GM21447 (cell line): ENCODE measurements around the gene ARHGAP28.
"Not testable (repeated sequence)": the region's sequence is repeated elsewhere in the genome, so short reads cannot be mapped to it uniquely, and the experiment has no call there.

Experiments
- ATAC-seq: cut with Tn5 transposase; IDR thresholded peaks from one replicate; pipeline ENCODE4 v1.9.1; 2021; ENCODE audit not compliant: unreplicated experiment

Gene ARHGAP28

GRCh38 chr18:6920099-6920955 lies 190.8 kb downstream of the ARHGAP28 start:
- no peak for ATAC-seq

- ATAC-seq: no peak
These were observed 192.1 kb downstream of the ARHGAP28 start for GRCh38 chr18:6921571-6921970.

GRCh38 chr18:6923220-6923619 lies 193.7 kb downstream of the ARHGAP28 start:
- ATAC-seq: no peak

GRCh38 chr18:6927153-6927552 lies 197.6 kb downstream of the ARHGAP28 start:
- ATAC-seq: no peak

GRCh38 chr18:6928359-6928758 lies 198.8 kb downstream of the ARHGAP28 start:
- no peak for ATAC-seq

- ATAC-seq: no peak
These were observed 200.0 kb downstream of the ARHGAP28 start for GRCh38 chr18:6929370-6930102.

- no peak for ATAC-seq
These were observed 205.3 kb downstream of the ARHGAP28 start for GRCh38 chr18:6934859-6935258.

GRCh38 chr18:6938003-6938402 lies 208.5 kb downstream of the ARHGAP28 start:
- ATAC-seq: no peak

GRCh38 chr18:6938403-6938802 lies 208.9 kb downstream of the ARHGAP28 start:
- not testable (repeated sequence) for ATAC-seq

GRCh38 chr18:6939972-6940371 lies 210.5 kb downstream of the ARHGAP28 start:
- ATAC-seq: no peak

GRCh38 chr18:6940451-6940850 lies 210.9 kb downstream of the ARHGAP28 start:
- no peak for ATAC-seq

- ATAC-seq: no peak
These were observed 212.5 kb downstream of the ARHGAP28 start for GRCh38 chr18:6941996-6942395.

GRCh38 chr18:6942742-6943141 lies 213.2 kb downstream of the ARHGAP28 start:
- no peak for ATAC-seq

- ATAC-seq: no peak
These were observed 213.6 kb downstream of the ARHGAP28 start for GRCh38 chr18:6943143-6943542.

GRCh38 chr18:6947338-6948030 lies 218.0 kb downstream of the ARHGAP28 start:
- no peak for ATAC-seq

- no peak for ATAC-seq
These were observed 219.0 kb downstream of the ARHGAP28 start for GRCh38 chr18:6948281-6949055.

- no peak for ATAC-seq
These were observed 220.5 kb downstream of the ARHGAP28 start for GRCh38 chr18:6949800-6950586.

GRCh38 chr18:6950641-6951040 lies 221.1 kb downstream of the ARHGAP28 start:
- no peak for ATAC-seq

- ATAC-seq: no peak
These were observed 222.0 kb downstream of the ARHGAP28 start for GRCh38 chr18:6951336-6952090.
